ENCODE results near the gene MAP3K9.

MAP3K9 gene

DNA sequence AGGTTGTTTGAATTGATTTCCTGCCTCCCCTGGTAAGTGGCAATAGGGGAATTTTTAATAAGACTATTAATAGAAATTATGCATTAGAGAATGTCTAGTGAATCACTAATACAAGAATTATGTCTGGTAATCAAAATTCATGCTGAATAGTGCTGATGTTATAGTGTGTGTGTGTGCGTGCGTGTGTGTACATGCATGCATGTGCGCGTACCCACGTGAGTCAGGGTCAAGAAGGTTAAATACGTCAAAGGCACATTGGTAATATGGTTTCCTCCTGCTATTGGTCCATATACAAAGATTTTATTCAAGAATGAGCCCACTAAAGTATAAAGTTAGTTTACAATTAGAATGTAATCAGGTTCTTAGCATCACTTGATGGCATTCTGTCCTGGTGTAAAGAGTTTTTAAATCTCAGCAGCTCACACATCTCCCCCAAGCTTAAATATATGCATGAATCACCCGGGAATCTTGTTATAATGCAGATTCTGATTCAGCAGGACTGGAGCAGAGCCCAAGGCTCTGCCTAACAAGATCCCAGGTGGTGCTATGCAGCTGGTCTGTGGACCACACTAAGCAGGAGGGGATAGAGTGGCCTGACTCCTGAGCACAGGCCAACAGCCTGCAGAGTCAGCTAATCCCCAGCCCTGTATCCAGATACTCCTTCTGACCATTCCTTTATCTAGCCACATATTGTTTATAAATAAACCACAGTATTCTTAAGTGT is 123.7 kb downstream of the MAP3K9 start:
- DNase-seq = no peak

GRCh38 chr14:70683983-70684382 is 125.3 kb downstream of the MAP3K9 start:
- DNase-seq = no peak

DNA sequence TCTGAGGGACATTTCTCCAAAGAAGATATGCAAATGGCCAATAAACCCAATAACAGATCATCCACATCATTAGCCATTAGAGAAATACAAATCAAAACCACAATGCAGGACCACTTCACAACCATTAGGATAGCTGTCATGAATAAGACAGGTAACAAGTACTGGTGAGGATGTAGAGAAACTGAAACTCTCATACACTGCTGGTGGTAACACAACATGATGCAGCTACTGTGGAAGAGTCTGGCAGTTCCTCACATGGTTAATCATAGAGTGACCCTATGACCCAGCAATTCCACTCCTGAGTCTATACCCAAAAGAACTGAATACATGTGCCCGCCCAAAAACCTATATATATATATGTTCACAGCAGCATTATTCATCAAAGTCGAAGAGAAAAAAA is 128.6 kb downstream of the MAP3K9 start:
- no peak for DNase-seq

- DNase-seq = no peak
Observed at GRCh38 chr14:70677341-70677740, 132.0 kb downstream of the MAP3K9 start.
